ENCODE data around the gene GADD45B.

GADD45B gene

GRCh38 chr19:2428756-2429711 lies 46.9 kb upstream of the GADD45B start:
- no peak for TF ChIP-seq CTCF (IDR thresholded peaks at IDR 0.05; ENCODE audit: insufficient read depth, low read length, missing control alignments)
- no peak overlapping the region for H3K4me3 ChIP-seq (ENCODE audit: low read depth, low read length)
- ChIA-PET POLR2A (interaction anchor here (0.7 kb wide), 1 partner anchor 161 kb away, joined by 3 read pairs; no protein-coding TSS in a partner anchor), CTCF (interaction anchor here (1.2 to 8.6 kb wide), 4 partner anchors 8 to 184 kb away, joined by 4 to 87 read pairs (median 6); no protein-coding TSS in a partner anchor)
- no peak for DNase-seq (ENCODE audit: low read depth, low spot score)

DNA sequence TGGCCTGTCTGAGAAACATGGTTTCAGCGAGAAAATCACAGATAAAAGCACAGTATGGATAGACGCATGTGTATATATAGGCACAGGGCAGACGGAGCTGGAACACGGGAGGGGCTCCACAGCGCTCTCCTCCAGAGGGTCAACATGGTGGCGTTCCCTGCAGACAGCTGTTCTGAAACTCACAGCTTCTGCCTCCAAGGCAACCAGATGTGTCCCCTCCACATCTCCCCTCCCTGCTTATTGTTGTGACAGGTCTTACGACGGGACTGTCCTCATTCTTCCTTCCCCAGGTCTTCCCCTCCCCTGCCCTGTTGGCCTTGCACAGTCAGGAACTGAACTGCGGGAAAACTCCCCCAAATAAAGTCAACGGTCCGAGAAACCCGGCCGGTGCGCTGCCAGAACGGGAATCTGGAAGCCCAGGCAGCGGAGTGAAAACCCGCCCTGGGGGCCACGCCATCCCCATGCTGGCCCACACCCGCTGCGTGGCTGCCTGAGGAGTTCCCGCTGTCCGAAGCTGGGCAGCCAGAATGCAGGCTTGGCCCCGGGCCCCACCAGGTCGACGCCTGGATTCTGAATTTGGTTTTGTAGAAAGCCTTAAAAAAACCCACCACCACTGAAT lies 45.9 kb upstream of the GADD45B start:
- CTCF ChIA-PET, result interaction anchor here (1.2 to 8.6 kb wide), 4 partner anchors 7 to 183 kb away, joined by 4 to 87 read pairs (median 6); no protein-coding TSS in a partner anchor
- no peak for DNase-seq (ENCODE audit: low read depth, low spot score)
- POLR2A ChIA-PET, result interaction anchor here (0.6 to 1.8 kb wide), 3 partner anchors 18 to 162 kb away, joined by 3 to 6 read pairs (median 3); partner anchors contain the start of gene GADD45B
- no peak overlapping the region for H3K4me3 ChIP-seq (ENCODE audit: low read depth, low read length)
- no peak for TF ChIP-seq CTCF (IDR thresholded peaks at IDR 0.05; ENCODE audit: insufficient read depth, low read length, missing control alignments)

DNA sequence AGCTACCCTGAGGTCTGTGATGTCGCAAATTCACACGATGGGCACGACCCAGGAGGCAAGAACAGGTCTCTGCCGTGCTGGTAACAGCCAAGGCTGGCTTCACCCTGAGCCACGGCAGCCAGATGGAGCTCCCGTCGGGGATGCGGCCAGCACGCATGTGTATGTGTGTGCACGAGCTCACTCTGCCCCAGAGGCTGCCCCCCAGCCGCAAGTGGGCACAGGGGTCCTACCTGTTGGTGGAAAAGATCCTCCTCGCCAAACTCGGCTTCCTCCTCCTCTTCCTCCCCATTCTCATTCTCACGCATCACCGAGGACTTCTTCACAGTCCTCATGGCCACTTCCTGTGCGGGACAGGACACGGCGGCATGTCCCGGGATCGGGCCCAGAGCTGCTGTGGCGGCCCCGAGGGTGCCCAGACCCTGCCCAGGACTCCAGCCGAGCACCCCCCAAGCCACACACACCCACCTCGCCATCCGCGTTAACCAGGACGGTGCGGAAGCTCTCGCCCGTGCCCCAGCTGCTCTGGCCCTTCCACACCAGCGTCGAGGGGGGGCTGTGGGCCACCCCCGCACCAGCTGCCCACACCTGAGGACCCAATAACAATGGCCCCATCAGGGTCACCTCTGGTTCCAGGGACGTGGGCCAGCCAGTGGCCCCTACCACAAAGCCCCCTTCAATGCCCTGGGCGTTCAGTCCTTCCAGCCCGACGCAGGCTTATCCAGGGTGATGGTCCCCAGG lies 44.4 kb upstream of the GADD45B start:
- ChIA-PET CTCF (no interaction called here), POLR2A (interaction anchor here (1.8 kb wide), 1 partner anchor 45 kb away, joined by 6 read pairs; the partner anchor contains the start of gene GADD45B)
- no peak for TF ChIP-seq CTCF (IDR thresholded peaks at IDR 0.05; ENCODE audit: insufficient read depth, low read length, missing control alignments)
- no peak overlapping the region for H3K4me3 ChIP-seq (ENCODE audit: low read depth, low read length)
- DNase-seq (ENCODE audit: low read depth, low spot score), result no peak

- POLR2A ChIA-PET, result interaction anchor here (1.8 kb wide), 1 partner anchor 44 kb away, joined by 6 read pairs; the partner anchor contains the start of gene GADD45B
- no peak for TF ChIP-seq CTCF (IDR thresholded peaks at IDR 0.05; ENCODE audit: insufficient read depth, low read length, missing control alignments)
- CTCF ChIA-PET, result no interaction called here
- DNase-seq (ENCODE audit: low read depth, low spot score), result no peak
- no peak overlapping the region for H3K4me3 ChIP-seq (ENCODE audit: low read depth, low read length)
Observed at GRCh38 chr19:2432131-2432848, 43.6 kb upstream of the GADD45B start.

GRCh38 chr19:2433854-2434253 lies 42.1 kb upstream of the GADD45B start:
- ChIA-PET CTCF (no interaction called here), POLR2A (no interaction called here)
- no peak for DNase-seq (ENCODE audit: low read depth, low spot score)
- no peak for TF ChIP-seq CTCF (IDR thresholded peaks at IDR 0.05; ENCODE audit: insufficient read depth, low read length, missing control alignments)
- no peak overlapping the region for H3K4me3 ChIP-seq (ENCODE audit: low read depth, low read length)
